Measurements from ENCODE around the gene STAC2. TPM values are rescaled to one million over a fixed set of nuclear protein-coding genes. Genes with fewer than 3 reads are reported as not detected.
A peak's percentile ranks its signal among the peaks of the same experiment; 100 is the strongest.

Gene STAC2
- total and polyA plus RNA-seq, 9 of the 15 experiments (the other 6 are each of a cell fraction or from before 2014, with no cell fraction given): not detected

- Histone ChIP-seq H3K79me2 (ENCODE audit: control insufficient read depth, insufficient read depth, low read length) (no peaks in the 10 kb centered on the region), H4K20me1 (replicated peaks; ENCODE audit: control insufficient read depth, insufficient read depth, low read length) (peaks cover 4% of the 10 kb centered on the region; the same call in 1 of the 2 replicates), H3K36me3 (ENCODE audit: control insufficient read depth, insufficient read depth, low read length) (no peaks in the 10 kb centered on the region), H3K9me3 (replicated peaks; ENCODE audit: control insufficient read depth, insufficient read depth, low read depth, low read length) (no peaks in the 10 kb centered on the region), H3K9me1 (ENCODE audit: control insufficient read depth, insufficient read depth, low read length) (no peaks in the 10 kb centered on the region), H3K4me1 (replicated peaks in 1 of 2; ENCODE audit: control insufficient read depth in 2 of 2, insufficient read depth in 2 of 2, low read length in 2 of 2) (peaks cover 2 to 19% of the 10 kb centered on the region in 2 experiments; a peak in 3 of 5 replicates), H3K4me2 (ENCODE audit: insufficient read depth, low read length) (0 out of 2 replicates have a peak overlapping the region, but pooled peaks have one; percentile 5), H2AFZ (ENCODE audit: low read depth, low read length) (peak overlapping the region; percentile 51; the same call in 1 of the 2 replicates), H3K4me3 (no peak overlapping the region), H3K9ac (ENCODE audit: insufficient read depth in 1 of 2, low read depth in 2 of 2, low read length in 2 of 2) (peak overlapping the region in 1 of 2 experiments; percentile 29; a peak in 1 of 4 replicates), H3K27me3 (ENCODE audit: control insufficient read depth in 2 of 2, insufficient read depth in 2 of 2, low read length in 2 of 2) (peaks cover 0 to 6% of the 10 kb centered on the region in 2 experiments; a peak in 2 of 5 replicates), H3K27ac (ENCODE audit: extremely low read depth, low read depth, low read length) (no peak overlapping the region)
- intact Hi-C loops (cut with micrococcal nuclease): loop anchor here (10.0 kb wide), 1 partner anchor 85 kb away; the partner anchor contains the start of gene PLXDC1
- ChIA-PET POLR2A (interaction anchor here (0.5 to 0.7 kb wide), 2 partner anchors 12 to 505 kb away, joined by 3 read pairs; no protein-coding TSS in a partner anchor), CTCF (ENCODE audit: low intra/inter-chr PET ratio) (interaction anchor here (0.7 to 4.7 kb wide), 3 partner anchors 30 to 256 kb away, joined by 3 to 23 read pairs (median 5); no protein-coding TSS in a partner anchor)
- WGBS (ENCODE audit: insufficient coverage, low coverage, missing lambda C conversion rate): 7% methylated on average over 15 of the region's 16 CpGs
- DNase-seq (ENCODE audit: extremely low read depth in 1 of 4, low spot score in 3 of 4): peak; percentile 72 to 79 (median 77)
- FAIRE-seq: peak; percentile 83
- in situ Hi-C loops (cut with MboI): no loop called here
- BruUV-seq (replicated peaks): no TSS peak
- peak; percentile 82 for ATAC-seq
- 0 out of 2 replicates have a peak, but pooled peaks have one; percentile 16 for TF ChIP-seq CC2D1A (IDR thresholded peaks at IDR 0.05)
- peak; percentile 49 for TF ChIP-seq L3MBTL2 (IDR thresholded peaks at IDR 0.05)
- no peak for TF ChIP-seq ETV5 (CRISPR knock-in tag; IDR thresholded peaks at IDR 0.05; ENCODE audit: low read depth)
- TF ChIP-seq ZNF707 (CRISPR knock-in tag; conservative IDR thresholded peaks at IDR 0.05): no peak
- no peak for TF ChIP-seq KDM1A (IDR thresholded peaks at IDR 0.05)
- no peak for TF ChIP-seq ZNF398 (CRISPR knock-in tag; IDR thresholded peaks at IDR 0.05)
- TF ChIP-seq SMC3 (conservative IDR thresholded peaks at IDR 0.05; ENCODE audit: insufficient read depth, low read depth, low read length): peak; percentile 62
- 0 out of 2 replicates have a peak, but pooled peaks have one; percentile 34 for TF ChIP-seq STAG1 (CRISPR knock-in tag; IDR thresholded peaks at IDR 0.05; ENCODE audit: borderline replicate concordance)
- peak; percentile 76 to 89 (median 84) for TF ChIP-seq CTCF (IDR thresholded peaks at IDR 0.05 in 2 of 3, conservative IDR thresholded peaks at IDR 0.05 in 1 of 3; ENCODE audit: insufficient read depth in 2 of 3, low read depth in 1 of 3, low read length in 3 of 3)
- no peak for TF ChIP-seq ZNF695 (CRISPR knock-in tag; IDR thresholded peaks at IDR 0.05)
- TF ChIP-seq MBD2 (IDR thresholded peaks at IDR 0.05; ENCODE audit: borderline replicate concordance, low read depth): no peak
- TF ChIP-seq ZNF766 (CRISPR knock-in tag; conservative IDR thresholded peaks at IDR 0.05): no peak
- TF ChIP-seq CTBP1 (IDR thresholded peaks at IDR 0.05; ENCODE audit: borderline replicate concordance): peak; percentile 45; the same call in 1 of the 2 replicates
- no peak for TF ChIP-seq JUND (IDR thresholded peaks at IDR 0.05; ENCODE audit: borderline replicate concordance, low read depth, low read length)
- peak; percentile 37; the same call in 1 of the 3 replicates for TF ChIP-seq JUND (tag; IDR thresholded peaks at IDR 0.05; ENCODE audit: borderline replicate concordance, low read depth, low read length)
- TF ChIP-seq MYC (IDR thresholded peaks at IDR 0.05; ENCODE audit: low read depth, low read length): peak; percentile 35; the same call in 1 of the 2 replicates
- no peak for TF ChIP-seq MYC (CRISPR knock-in tag; IDR thresholded peaks at IDR 0.05; ENCODE audit: borderline replicate concordance, low read depth)
These were observed 14.0 kb upstream of the STAC2 start for GRCh38 chr17:39239640-39240314.

Measured in K562 (cell line).